SH-SY5Y (cell line): ENCODE data around the gene DENND2A.

ENCODE experiments used
- GATA2 ChIP-seq: IDR thresholded peaks from 2 replicates; pipeline ENCODE4 v1.6.1; 2011; ENCODE audit warnings: mild to moderate bottlenecking, low read depth, low read length
- GATA3 ChIP-seq: IDR thresholded peaks from 2 replicates; pipeline ENCODE4 v1.6.1; 2011; ENCODE audit warnings: low read depth, mild to moderate bottlenecking, low read length, moderate library complexity

The DENND2A gene

GRCh38 chr7:140677496-140677895 is 36.9 kb upstream of the DENND2A start:
- TF ChIP-seq GATA2 (no peak), GATA3 (no peak)

- TF ChIP-seq GATA3 (no peak), GATA2 (no peak)
Observed at GRCh38 chr7:140676306-140676705, 35.7 kb upstream of the DENND2A start.

- TF ChIP-seq GATA3 (no peak), GATA2 (no peak)
Observed at GRCh38 chr7:140675726-140676125, 35.1 kb upstream of the DENND2A start.

GRCh38 chr7:140674899-140675701 is 34.5 kb upstream of the DENND2A start:
- no peak for TF ChIP-seq GATA3
- TF ChIP-seq GATA2, result no peak

GRCh38 chr7:140674356-140674800 is 33.8 kb upstream of the DENND2A start:
- TF ChIP-seq GATA3, result no peak
- TF ChIP-seq GATA2, result no peak

- TF ChIP-seq GATA3 (no peak), GATA2 (no peak)
Observed at GRCh38 chr7:140673774-140674155, 33.2 kb upstream of the DENND2A start.

GRCh38 chr7:140673063-140673773 is 32.6 kb upstream of the DENND2A start:
- TF ChIP-seq GATA2 (no peak), GATA3 (no peak)

- TF ChIP-seq GATA2 (no peak), GATA3 (no peak)
Observed at GRCh38 chr7:140672382-140673062, 31.9 kb upstream of the DENND2A start, which contains the start of gene ADCK2. Gene ADCK2 (plus strand): TSS chr7:140672945. CDS start chr7:140673331, 386 bp downstream.

- TF ChIP-seq GATA3 (no peak), GATA2 (no peak)
Observed at GRCh38 chr7:140671966-140672365, 31.4 kb upstream of the DENND2A start.

GRCh38 chr7:140670343-140670935 is 29.8 kb upstream of the DENND2A start:
- no peak for TF ChIP-seq GATA3
- TF ChIP-seq GATA2, result no peak

- no peak for TF ChIP-seq GATA3
- no peak for TF ChIP-seq GATA2
Observed at GRCh38 chr7:140669352-140669751, 28.7 kb upstream of the DENND2A start.

- no peak for TF ChIP-seq GATA3
Observed at GRCh38 chr7:140668641-140669040, 28.0 kb upstream of the DENND2A start.

- TF ChIP-seq GATA3 (no peak), GATA2 (no peak)
Observed at GRCh38 chr7:140667476-140667875, 26.9 kb upstream of the DENND2A start.

- no peak for TF ChIP-seq GATA3
- no peak for TF ChIP-seq GATA2
Observed at GRCh38 chr7:140661124-140661523, 20.5 kb upstream of the DENND2A start.

GRCh38 chr7:140659856-140660255 is 19.2 kb upstream of the DENND2A start:
- TF ChIP-seq GATA2 (no peak), GATA3 (no peak)
